HEK293 (cell line): ENCODE measurements around the gene RNF151.
A peak's percentile ranks its signal among the peaks of the same experiment; 100 is the strongest.

Source experiments
- ATF2 ChIP-seq: fragments of 450-650 bp; formaldehyde crosslinking; IDR thresholded peaks from 2 replicates; pipeline ENCODE4 v1.5.1; 2016; ENCODE audit warnings: missing biosample characterization, missing genetic modification characterization, low read depth
- BCL11A ChIP-seq: fragments of 450-650 bp; formaldehyde crosslinking; IDR thresholded peaks from 2 replicates; pipeline ENCODE4 v1.5.1; 2016; ENCODE audit warnings: low read depth, missing biosample characterization, missing genetic modification characterization
- GLIS2 ChIP-seq: fragments of 450-650 bp; formaldehyde crosslinking; IDR thresholded peaks from 2 replicates; pipeline ENCODE4 v1.5.1; 2016; ENCODE audit warnings: missing biosample characterization, missing genetic modification characterization
- OSR2 ChIP-seq: fragments of 450-650 bp; formaldehyde crosslinking; IDR thresholded peaks from 2 replicates; pipeline ENCODE4 v1.5.1; 2016; ENCODE audit warnings: missing biosample characterization, missing genetic modification characterization
- PBX3 ChIP-seq: sonication (generic); formaldehyde crosslinking; IDR thresholded peaks from 2 replicates; pipeline ENCODE4 v1.8.1; 2022; ENCODE audit warnings: mild to moderate bottlenecking, moderate library complexity, missing genetic modification reagents
- ZFP3 ChIP-seq: fragments of 450-650 bp; formaldehyde crosslinking; IDR thresholded peaks from 2 replicates; pipeline ENCODE4 v1.5.1; 2016; ENCODE audit warnings: low read depth, missing biosample characterization, missing genetic modification characterization
- ZNF157 ChIP-seq: fragments of 450-650 bp; formaldehyde crosslinking; IDR thresholded peaks from 2 replicates; pipeline ENCODE4 v1.5.1; 2016; ENCODE audit warnings: missing biosample characterization, missing genetic modification characterization
- ZNF175 ChIP-seq: fragments of 450-650 bp; formaldehyde crosslinking; IDR thresholded peaks from 2 replicates; pipeline ENCODE4 v1.5.1; 2016; ENCODE audit warnings: missing biosample characterization, missing genetic modification characterization
- ZNF184 ChIP-seq: fragments of 450-650 bp; IDR thresholded peaks from 2 replicates; pipeline ENCODE4 v1.5.1; 2018; ENCODE audit warnings: missing biosample characterization, mild to moderate bottlenecking, missing genetic modification characterization
- ZNF202 ChIP-seq: fragments of 450-650 bp; formaldehyde crosslinking; IDR thresholded peaks from 2 replicates; pipeline ENCODE4 v1.5.1; 2016; ENCODE audit warnings: missing biosample characterization, missing genetic modification characterization, borderline replicate concordance
- ZNF211 ChIP-seq: fragments of 450-650 bp; formaldehyde crosslinking; IDR thresholded peaks from 2 replicates; pipeline ENCODE4 v1.5.1; 2016; ENCODE audit warnings: low read depth, missing biosample characterization, missing genetic modification characterization
- ZNF223 ChIP-seq: fragments of 450-650 bp; formaldehyde crosslinking; IDR thresholded peaks from 2 replicates; pipeline ENCODE4 v1.5.1; 2016; ENCODE audit warnings: missing biosample characterization, missing genetic modification characterization
- ZNF350 ChIP-seq: fragments of 450-650 bp; formaldehyde crosslinking; IDR thresholded peaks from 2 replicates; pipeline ENCODE4 v1.5.0; 2017; ENCODE audit warnings: missing biosample characterization, mild to moderate bottlenecking, missing genetic modification characterization
- ZNF366 ChIP-seq: fragments of 450-650 bp; formaldehyde crosslinking; conservative IDR thresholded peaks from 2 replicates; pipeline ENCODE4 v1.5.1; 2016; ENCODE audit warnings: missing biosample characterization, missing genetic modification characterization
- ZNF560 ChIP-seq: fragments of 450-650 bp; formaldehyde crosslinking; IDR thresholded peaks from 2 replicates; pipeline ENCODE4 v1.5.1; 2017; ENCODE audit warnings: missing biosample characterization, missing genetic modification characterization, borderline replicate concordance
- ZNF571 ChIP-seq: fragments of 450-650 bp; formaldehyde crosslinking; IDR thresholded peaks from 2 replicates; pipeline ENCODE4 v1.5.0; 2017; ENCODE audit warnings: missing biosample characterization, missing genetic modification characterization
- ZNF639 ChIP-seq: fragments of 450-650 bp; formaldehyde crosslinking; IDR thresholded peaks from 2 replicates; pipeline ENCODE4 v1.5.1; 2016; ENCODE audit warnings: missing biosample characterization, missing genetic modification characterization
- ZNF654 ChIP-seq: fragments of 450-650 bp; formaldehyde crosslinking; IDR thresholded peaks from 2 replicates; pipeline ENCODE4 v1.5.1; 2016; ENCODE audit warnings: low read depth, missing biosample characterization, missing genetic modification characterization
- ZNF660 ChIP-seq: fragments of 450-650 bp; IDR thresholded peaks from 2 replicates; pipeline ENCODE4 v1.5.1; 2018; ENCODE audit warnings: missing biosample characterization, mild to moderate bottlenecking, missing genetic modification characterization
- ZNF677 ChIP-seq: fragments of 450-650 bp; IDR thresholded peaks from 2 replicates; pipeline ENCODE4 v1.5.0; 2018; ENCODE audit warnings: missing biosample characterization, mild to moderate bottlenecking, missing genetic modification characterization, moderate library complexity
- ZNF785 ChIP-seq: fragments of 450-650 bp; formaldehyde crosslinking; IDR thresholded peaks from 2 replicates; pipeline ENCODE4 v1.5.1; 2016; ENCODE audit warnings: missing biosample characterization, missing genetic modification characterization
- TF ChIP-seq, protein P1 (sequence below): fragments of 450-650 bp; formaldehyde crosslinking; IDR thresholded peaks from 2 replicates; pipeline ENCODE4 v1.5.1; 2016; ENCODE audit warnings: missing biosample characterization, missing genetic modification characterization
- TF ChIP-seq, protein P2 (sequence below): fragments of 450-650 bp; formaldehyde crosslinking; IDR thresholded peaks from 2 replicates; pipeline ENCODE4 v1.5.1; 2016; ENCODE audit warnings: missing biosample characterization, missing genetic modification characterization
- TF ChIP-seq, protein P3 (sequence below): fragments of 450-650 bp; formaldehyde crosslinking; IDR thresholded peaks from 2 replicates; pipeline ENCODE4 v1.5.1; 2016; ENCODE audit warnings: missing biosample characterization, missing genetic modification characterization
- TF ChIP-seq, protein P4 (sequence below): fragments of 450-650 bp; formaldehyde crosslinking; IDR thresholded peaks from 2 replicates; pipeline ENCODE4 v1.5.1; 2017; ENCODE audit warnings: missing biosample characterization, missing genetic modification characterization
- TF ChIP-seq, protein P5 (sequence below): fragments of 450-650 bp; formaldehyde crosslinking; IDR thresholded peaks from 2 replicates; pipeline ENCODE4 v1.5.1; 2016; ENCODE audit warnings: missing biosample characterization, missing genetic modification characterization

RNF151 gene

GRCh38 chr16:1989209-1990100 lies 22.8 kb downstream of the RNF151 start, which contains the start of gene SYNGR3 (continued):
- TF ChIP-seq ZNF677 (tag by site-specific recombination) (no peak), ZNF202 (tag by site-specific recombination) (no peak), ZNF660 (tag by site-specific recombination) (no peak), ZNF223 (tag by site-specific recombination) (no peak), ZNF157 (tag by site-specific recombination) (no peak), ZNF350 (tag by site-specific recombination) (no peak), BCL11A (no peak), ZNF654 (tag by site-specific recombination) (no peak), ZNF560 (tag by site-specific recombination) (no peak), ZNF366 (tag by site-specific recombination) (peak; percentile 51; the same call in 1 of the 2 replicates), OSR2 (tag by site-specific recombination) (peak; percentile 18; the same call in 1 of the 2 replicates), ZFP3 (tag by site-specific recombination) (no peak), ZNF785 (tag by site-specific recombination) (no peak), GLIS2 (peak; percentile 48), ZNF211 (tag by site-specific recombination) (no peak), ZNF571 (tag by site-specific recombination) (no peak), PBX3 (CRISPR knock-in tag) (no peak), ZNF184 (tag by site-specific recombination) (no peak), ATF2 (no peak), ZNF175 (no peak), ZNF639 (tag by site-specific recombination) (no peak)
- TF ChIP-seq, protein P1, sequence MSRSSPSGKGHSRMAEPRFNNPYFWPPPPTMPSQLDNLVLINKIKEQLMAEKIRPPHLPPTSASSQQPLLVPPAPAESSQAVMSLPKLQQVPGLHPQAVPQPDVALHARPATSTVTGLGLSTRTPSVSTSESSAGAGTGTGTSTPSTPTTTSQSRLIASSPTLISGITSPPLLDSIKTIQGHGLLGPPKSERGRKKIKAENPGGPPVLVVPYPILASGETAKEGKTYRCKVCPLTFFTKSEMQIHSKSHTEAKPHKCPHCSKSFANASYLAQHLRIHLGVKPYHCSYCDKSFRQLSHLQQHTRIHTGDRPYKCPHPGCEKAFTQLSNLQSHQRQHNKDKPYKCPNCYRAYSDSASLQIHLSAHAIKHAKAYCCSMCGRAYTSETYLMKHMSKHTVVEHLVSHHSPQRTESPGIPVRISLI (tag by site-specific recombination): no peak
- TF ChIP-seq, protein P2, sequence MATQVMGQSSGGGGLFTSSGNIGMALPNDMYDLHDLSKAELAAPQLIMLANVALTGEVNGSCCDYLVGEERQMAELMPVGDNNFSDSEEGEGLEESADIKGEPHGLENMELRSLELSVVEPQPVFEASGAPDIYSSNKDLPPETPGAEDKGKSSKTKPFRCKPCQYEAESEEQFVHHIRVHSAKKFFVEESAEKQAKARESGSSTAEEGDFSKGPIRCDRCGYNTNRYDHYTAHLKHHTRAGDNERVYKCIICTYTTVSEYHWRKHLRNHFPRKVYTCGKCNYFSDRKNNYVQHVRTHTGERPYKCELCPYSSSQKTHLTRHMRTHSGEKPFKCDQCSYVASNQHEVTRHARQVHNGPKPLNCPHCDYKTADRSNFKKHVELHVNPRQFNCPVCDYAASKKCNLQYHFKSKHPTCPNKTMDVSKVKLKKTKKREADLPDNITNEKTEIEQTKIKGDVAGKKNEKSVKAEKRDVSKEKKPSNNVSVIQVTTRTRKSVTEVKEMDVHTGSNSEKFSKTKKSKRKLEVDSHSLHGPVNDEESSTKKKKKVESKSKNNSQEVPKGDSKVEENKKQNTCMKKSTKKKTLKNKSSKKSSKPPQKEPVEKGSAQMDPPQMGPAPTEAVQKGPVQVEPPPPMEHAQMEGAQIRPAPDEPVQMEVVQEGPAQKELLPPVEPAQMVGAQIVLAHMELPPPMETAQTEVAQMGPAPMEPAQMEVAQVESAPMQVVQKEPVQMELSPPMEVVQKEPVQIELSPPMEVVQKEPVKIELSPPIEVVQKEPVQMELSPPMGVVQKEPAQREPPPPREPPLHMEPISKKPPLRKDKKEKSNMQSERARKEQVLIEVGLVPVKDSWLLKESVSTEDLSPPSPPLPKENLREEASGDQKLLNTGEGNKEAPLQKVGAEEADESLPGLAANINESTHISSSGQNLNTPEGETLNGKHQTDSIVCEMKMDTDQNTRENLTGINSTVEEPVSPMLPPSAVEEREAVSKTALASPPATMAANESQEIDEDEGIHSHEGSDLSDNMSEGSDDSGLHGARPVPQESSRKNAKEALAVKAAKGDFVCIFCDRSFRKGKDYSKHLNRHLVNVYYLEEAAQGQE (tag by site-specific recombination): peak; percentile 43; the same call in 1 of the 2 replicates
- TF ChIP-seq, protein P3, sequence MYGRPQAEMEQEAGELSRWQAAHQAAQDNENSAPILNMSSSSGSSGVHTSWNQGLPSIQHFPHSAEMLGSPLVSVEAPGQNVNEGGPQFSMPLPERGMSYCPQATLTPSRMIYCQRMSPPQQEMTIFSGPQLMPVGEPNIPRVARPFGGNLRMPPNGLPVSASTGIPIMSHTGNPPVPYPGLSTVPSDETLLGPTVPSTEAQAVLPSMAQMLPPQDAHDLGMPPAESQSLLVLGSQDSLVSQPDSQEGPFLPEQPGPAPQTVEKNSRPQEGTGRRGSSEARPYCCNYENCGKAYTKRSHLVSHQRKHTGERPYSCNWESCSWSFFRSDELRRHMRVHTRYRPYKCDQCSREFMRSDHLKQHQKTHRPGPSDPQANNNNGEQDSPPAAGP (tag by site-specific recombination): peak; percentile 72
- TF ChIP-seq, protein P4, sequence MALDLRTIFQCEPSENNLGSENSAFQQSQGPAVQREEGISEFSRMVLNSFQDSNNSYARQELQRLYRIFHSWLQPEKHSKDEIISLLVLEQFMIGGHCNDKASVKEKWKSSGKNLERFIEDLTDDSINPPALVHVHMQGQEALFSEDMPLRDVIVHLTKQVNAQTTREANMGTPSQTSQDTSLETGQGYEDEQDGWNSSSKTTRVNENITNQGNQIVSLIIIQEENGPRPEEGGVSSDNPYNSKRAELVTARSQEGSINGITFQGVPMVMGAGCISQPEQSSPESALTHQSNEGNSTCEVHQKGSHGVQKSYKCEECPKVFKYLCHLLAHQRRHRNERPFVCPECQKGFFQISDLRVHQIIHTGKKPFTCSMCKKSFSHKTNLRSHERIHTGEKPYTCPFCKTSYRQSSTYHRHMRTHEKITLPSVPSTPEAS (tag by site-specific recombination): no peak
- TF ChIP-seq, protein P5, sequence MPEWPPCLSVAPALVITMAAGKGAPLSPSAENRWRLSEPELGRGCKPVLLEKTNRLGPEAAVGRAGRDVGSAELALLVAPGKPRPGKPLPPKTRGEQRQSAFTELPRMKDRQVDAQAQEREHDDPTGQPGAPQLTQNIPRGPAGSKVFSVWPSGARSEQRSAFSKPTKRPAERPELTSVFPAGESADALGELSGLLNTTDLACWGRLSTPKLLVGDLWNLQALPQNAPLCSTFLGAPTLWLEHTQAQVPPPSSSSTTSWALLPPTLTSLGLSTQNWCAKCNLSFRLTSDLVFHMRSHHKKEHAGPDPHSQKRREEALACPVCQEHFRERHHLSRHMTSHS (tag by site-specific recombination): no peak
